ENCODE measurements around the gene ACOX3. TPM values are rescaled to one million over a fixed set of nuclear protein-coding genes. Genes with fewer than 3 reads are reported as not detected.
"Not testable (repeated sequence)": the region's sequence is repeated elsewhere in the genome, so short reads cannot be mapped to it uniquely, and the experiment has no call there.

The ACOX3 gene
- polyA plus RNA-seq, 5 donors = 15.3 to 22.2 (median 20.8) TPM

DNA sequence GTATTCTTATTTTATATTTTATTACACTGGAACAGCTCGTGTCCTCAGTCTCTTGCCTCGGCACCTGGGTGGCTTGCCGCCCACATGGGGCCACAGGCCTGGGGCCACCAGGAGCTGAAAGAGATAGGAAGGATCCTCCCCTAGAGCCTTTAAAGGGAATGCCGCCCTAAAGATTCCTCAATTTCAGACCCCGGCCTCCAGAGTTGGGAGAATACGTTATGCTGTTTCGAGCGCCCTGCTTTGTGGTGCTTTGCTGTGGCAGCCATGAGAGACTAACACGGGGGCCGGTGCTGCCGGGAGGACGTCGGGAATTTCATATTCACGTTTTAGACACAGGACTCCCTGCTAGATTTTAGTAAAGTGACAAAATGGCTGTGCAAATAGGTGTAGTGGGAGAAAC, 33.2 kb downstream of the ACOX3 start:
- no peak for DNase-seq

DNA sequence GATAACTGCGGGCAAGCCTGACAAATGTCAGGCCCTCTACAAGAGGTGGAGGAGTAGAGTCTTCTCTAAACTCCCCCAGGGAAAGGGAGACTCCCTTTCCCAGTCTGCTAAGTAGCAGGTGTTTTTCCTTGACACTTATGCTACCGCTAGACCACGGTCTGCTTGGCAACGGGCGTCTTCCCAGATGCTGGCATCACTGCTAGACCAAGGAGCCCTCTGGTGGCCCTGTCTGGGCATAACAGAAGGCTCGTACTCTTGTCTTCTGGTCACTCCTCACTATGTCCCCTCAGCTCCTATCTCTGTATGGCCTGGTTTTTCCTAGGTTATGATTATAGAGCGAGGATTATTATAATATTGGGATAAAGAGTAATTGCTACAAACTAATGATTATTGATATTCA, 33.6 kb downstream of the ACOX3 start:
- not testable (repeated sequence) for DNase-seq

DNA sequence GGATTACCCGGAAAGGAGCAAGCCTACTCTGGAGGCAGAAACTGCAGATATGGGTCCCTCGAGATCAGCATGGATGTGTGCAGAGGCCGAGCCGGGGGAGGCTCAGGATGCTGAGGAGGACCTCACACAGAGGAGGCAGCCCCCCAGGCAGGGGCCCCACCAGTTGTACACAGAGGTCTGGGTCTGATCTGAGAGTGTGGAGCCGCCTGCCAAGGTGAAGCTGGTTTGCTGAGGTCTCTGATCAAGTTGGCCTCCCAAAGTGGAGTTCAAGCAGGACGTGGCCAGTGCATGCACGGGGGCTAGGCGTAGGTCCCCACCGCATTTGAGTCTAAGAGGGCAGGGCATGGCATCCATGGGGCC, 35.0 kb downstream of the ACOX3 start:
- no peak for DNase-seq

DNA sequence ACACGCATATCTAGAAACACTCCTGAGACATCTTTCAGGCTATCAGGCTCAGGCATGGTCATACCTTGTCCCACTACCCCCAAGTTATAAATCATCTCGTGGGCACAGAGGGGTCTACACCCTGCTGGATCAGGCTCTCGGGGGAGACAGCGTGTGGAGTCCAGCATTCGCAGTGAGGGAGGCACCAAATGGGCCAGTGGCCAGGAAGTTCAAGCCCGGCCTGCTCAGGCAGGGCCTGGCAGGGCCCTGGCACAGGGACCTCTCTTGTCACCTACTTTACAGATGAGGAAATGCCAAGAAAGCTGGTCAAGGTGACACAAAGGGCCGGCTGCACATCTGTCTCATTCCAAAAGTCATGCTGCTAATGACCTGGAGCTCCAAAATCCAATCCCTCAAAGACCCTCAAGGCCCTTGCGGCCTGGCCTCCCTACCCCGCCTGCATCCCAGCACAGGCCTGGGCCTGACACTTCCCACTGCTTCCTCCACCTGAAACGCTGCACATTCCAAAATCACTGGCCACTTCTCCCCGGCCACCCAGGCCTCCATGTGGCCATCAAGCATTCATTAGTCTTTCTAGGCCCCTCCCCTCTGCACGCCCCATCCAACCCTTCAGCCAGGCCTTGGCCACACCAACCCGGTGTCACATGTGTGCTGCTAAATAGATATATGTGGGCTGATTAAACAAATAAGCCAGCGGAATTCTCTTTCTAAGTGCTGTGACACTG, 35.6 kb downstream of the ACOX3 start:
- DNase-seq = no peak

DNA sequence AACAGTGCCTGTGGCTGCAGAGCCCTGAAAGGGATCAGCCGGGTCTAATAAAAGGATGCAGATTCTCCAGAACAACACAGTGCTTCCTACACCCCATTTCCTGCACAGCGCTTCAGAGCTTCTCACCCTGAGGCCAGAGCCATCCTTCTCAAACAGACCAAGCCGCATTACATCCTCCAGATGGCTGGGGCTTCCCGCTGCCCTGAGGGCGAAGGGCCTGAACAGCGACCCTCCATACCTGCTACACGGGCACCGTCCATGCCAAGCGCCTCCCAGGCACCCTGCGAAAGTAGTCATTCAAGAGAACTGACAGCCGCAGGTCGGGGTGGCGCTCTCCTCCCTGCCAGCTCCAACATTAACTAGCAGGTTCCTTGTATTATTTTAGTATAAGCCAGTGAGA, 36.5 kb downstream of the ACOX3 start:
- DNase-seq = no peak

DNA sequence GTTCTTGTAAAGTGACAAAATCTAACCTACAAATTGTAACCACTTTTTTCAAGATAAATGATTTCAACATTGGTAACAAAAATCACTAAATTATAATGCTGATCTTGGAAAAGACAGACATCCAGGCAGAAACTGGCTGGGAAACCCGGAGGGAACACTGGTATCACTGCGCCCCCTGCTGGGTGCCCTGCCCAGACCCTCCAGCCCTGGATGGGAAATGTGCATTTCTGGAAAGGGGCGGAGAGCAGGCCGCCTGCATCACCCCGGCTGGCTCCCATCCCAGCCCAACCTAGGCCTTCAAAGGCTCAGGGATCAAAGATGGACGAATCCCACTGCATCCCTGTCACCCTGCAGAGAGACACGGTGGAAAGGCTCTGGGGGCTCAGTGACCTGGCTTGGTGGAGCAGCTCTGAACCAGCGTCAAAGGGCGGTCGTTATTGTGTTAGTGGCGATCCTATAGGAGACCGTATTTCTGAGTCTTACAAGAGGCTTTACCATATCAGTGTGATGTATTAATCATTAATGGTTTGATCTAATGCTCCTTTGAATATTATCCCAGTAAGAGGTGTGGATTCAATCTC, 37.3 kb downstream of the ACOX3 start:
- peak; percentile 49 to 68 for DNase-seq

DNA sequence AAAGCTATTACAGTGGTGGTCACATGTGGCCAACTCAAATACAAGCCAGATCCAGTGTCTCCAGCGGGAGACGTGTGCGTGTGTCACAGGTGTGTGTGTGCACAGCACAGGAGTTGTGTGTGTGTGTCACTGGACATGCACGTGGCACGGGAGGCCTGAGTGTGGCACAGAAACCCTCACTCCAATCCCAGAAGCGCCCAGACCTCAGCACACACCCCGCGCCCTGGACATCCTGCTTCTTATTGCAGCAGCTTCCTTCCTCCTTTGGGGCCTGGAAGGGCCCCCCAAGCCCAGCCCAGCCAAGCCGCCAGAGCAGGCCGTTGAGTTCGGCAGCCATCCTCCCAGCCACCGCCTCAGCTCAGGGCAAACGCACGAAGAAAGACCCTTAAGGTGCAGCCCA, 37.9 kb downstream of the ACOX3 start:
- DNase-seq = no peak

DNA sequence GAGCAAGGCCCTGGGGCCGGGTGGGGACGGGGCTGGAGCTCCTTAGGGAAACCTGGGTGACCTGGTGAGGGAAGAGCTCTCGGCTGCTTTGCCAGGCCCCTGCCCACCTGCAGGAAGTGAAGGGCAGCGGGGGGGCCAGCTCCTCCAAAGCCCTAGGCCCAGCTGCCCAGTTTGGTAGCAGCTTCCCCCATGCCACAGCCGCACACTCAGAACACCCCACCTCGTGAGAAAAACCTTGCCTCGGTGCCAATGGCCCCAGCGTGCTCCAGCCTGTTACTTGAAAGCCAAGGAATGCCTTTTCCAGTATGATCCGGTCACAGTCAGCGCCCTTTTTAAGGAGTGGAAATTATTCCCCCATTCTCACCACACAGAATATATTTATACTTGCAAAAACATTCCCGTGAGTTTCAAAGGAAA, 38.3 kb downstream of the ACOX3 start:
- no peak for DNase-seq

DNA sequence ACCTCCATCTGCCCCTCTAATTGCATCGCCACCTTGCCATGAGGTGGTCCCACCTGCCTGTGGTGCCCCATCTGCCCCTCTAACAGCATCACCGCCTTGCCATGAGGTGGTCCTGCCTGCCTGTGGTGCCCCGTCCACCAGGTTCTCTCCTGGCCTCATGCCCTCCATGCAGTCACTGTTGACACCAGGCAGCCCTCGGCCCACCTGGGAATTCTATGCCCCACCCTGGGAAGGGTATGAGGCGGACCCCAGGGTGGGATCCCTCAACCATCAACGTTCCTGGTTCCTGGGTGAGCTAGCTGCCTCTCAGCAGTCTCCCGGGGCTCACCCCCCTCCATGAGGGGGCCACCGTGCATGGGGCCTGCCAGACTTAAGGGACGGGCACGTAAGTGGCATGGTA, 38.9 kb downstream of the ACOX3 start:
- DNase-seq = no peak

DNA sequence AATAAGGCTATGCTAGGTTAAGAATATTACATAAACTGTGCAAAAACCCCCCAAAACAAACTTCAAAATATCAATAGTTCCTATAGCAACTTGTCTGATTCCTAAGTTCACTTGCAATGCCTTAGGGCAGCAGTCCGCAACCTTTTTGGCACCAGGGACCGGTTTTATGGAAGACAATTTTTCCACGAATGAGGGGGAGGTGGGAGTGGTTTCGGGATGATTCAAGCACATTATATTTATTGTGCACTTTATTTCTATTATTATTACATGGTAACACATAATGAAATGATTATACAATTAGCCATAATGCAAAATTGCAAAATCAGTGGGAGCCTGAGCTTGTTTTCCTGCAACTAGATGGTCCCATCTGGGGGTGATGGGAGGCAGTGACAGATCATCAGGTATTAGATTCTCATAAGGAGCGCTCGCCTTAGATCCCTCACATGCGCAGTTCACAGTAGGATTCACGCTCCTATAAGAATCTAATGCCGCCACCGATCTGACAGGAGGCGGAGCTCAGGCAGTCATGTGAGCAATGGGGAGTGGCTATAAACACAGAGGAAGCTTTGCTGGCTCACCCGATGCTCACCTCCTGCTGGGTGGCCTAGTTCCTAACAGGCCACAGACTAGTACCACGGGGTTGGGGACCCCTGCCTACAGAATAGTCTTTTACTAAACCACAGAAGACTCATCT, 39.7 kb downstream of the ACOX3 start:
- DNase-seq = no peak

DNA sequence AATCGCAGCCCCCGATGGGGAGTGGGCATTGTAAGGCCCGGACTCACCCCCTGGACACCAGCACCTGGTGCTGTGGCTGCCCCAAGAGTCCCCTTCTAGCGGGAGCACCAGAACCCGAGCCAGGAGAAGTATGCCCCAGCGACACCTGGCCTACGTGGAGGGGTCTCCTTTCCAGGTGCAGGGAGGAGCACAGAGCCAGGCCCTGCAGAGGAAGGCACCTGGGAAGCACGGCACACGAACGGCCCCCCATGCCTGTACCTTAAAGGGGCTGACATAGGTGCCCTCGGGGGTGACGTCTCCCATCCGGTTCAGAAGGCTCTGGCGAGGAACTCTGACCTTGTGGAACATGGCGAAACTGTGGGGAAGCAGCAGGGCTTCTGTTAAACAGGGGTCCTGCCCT, 41.2 kb downstream of the ACOX3 start:
- DNase-seq = no peak

DNA sequence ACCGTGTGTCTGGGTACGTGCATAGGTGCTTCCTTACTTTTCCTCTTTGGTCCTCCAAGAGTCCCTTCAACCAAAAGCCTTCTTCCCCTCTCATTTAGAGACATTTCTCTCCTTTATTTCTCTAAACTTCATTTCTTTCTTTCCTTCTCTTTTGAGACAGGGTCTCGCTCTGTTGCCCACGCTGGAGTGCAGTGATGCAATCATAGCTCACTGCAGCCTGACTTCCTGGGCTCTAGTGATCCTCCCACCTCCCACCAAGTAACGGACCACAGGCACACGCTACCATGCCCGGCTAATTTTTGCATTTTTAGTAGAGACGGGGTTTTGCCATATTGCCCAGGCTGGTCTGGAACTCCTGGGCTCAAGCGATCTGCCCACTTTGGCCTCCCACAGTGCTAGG, 42.2 kb downstream of the ACOX3 start:
- no peak for DNase-seq

DNA sequence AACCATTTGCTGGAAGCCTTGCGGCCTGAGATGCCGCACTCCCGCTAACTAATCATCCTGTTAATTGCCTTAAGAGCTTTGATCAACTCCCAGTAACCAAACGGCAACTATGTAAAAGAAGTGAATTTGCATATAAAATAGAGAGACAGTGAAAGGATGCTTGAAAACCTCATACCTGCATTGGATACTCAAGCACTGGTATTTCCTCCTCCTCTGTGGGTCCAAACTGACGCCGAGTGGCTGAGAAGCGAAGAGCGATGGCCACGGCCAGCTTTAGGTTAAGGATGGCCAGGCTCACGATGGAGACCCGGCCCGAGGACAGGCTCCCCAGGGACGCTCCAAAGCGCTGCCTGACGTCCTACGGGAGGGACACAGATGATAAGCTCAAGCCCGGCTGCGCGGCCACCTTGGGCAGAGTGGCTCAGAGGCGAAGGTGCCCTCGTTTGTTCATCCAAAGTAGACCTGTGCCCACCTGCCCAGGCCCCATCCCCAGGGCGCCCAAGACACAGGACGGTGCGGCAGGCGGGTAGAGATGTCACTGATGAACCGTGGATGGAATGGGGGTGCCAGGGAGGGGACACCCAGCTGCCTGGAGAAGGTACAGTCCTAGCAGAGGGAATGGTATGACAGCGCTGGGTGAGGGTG, 43.6 kb downstream of the ACOX3 start:
- DNase-seq = no peak

DNA sequence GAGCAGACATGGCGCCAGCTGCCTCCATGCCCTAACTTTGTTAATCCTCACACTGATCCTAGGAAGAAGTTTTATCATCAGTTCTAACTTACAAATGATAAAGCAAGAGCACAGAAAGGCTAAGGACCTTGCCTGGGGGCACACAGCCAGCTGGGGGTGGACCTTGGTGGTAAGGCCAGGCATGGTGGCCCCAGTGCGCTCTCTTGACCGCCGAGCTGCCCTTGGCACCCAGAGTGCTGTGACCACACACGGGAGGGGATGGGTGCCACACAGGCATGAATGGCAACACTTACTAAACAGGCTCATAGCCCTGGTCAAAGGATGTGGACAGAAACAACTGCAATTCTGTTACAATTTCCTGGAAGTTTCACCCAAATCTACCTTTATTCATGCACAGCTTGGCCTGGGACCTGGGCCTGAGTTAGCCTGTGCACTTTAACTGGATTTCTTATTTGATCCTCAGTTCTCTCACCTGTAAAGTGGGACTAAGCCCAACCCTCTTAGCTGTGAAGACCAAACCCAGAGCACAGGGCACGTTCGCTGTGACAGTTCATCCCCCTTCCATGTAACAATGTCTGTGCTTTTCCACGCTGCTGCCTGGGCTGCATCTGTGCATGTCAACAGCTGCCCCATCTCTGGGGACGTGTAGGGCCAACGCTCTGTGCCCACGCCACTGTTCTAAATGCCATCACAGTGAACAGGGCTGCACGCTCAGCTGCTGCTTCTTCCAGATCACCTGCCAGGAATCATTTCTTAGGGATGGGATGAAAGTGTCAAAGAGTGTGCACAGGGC, 44.8 kb downstream of the ACOX3 start:
- DNase-seq = no peak

DNA sequence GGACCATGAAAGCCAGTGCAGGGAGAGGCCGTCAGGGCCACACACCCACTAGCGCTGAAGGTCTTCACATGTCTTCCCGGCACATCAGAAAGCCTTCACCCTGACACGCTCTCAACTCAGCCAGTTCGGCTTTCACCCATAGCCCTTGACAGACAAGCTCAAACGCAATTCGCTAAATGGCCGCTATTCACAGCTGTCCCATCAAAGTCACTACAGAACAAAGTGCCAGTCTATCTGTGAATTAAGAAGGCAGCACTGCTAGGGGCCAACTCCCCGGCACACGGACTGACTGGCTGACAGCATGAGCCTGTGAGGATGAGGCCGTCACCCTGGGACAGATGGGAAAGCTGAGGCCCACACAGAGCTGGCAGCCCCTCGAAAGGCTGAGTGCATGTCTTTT, 45.7 kb downstream of the ACOX3 start:
- no peak for DNase-seq

DNA sequence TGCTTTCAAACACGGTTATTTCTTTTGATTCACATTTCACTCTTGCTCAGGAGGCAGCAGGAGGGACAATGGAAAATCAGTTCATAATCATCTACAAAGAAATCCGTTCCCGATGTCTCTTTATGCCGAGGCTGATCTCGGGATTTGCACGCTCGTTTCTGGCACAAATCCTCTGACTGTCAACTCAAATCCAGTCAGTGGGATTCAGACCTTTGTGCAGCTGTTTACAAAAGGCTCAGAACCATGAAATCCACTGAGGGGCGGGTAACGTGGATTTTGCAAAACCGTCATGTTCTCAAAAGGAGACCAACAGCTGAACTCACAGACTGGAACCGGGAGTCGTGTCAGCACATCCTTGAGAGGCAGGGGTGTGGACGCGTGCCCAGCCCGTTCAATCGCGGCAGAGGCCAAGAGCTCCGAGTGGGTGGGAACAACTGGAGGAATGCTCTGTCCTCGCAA, 46.4 kb downstream of the ACOX3 start:
- no peak for DNase-seq

DNA sequence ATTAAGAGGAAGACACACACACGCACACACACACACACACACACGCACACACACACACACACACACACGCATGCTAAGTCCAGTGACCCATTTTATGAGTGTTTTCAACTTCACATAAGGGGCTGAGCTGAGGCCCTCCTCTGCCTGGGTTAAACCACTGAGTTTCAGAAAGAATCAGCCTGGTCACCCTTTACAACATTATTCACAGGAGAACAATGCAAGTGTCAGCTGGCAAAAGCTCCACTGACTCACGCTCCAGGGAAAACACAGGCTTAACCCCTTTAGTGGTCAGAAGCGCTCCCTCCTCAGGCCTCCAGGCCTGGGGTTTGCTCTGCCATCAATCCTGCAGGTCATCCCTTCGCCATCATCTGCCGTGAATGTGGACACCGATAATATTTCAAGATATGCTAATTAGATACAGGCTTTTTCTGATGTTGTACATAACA, 46.9 kb downstream of the ACOX3 start:
- DNase-seq = no peak

DNA sequence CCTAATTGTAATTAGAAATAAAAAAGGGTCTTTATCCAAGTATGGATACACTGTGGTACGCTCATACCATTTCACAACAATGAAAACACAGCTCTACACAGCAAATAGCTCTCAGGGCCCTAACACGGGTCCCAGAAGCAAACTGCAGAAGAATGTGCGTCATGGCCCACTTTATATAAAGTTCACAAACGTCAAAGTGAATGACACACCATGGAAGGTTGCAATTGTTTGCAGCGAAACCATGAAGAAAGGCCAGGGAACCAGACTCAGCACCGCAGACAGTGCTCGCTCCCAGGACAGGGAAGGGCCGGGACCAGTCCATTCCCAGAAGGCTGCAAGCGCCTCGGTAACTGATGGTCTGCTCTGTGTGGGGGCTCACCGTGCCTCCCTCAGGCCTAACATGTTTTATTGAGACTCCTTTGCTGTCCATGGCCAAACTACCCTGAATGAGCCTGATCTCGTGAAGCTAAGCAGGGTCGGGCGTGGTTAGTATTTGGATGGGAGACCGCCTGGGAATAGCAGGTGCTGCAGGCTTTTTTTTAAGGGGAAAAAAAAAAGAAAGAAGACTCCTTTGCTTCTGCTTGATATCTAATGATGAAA, 47.8 kb downstream of the ACOX3 start:
- DNase-seq = no peak

DNA sequence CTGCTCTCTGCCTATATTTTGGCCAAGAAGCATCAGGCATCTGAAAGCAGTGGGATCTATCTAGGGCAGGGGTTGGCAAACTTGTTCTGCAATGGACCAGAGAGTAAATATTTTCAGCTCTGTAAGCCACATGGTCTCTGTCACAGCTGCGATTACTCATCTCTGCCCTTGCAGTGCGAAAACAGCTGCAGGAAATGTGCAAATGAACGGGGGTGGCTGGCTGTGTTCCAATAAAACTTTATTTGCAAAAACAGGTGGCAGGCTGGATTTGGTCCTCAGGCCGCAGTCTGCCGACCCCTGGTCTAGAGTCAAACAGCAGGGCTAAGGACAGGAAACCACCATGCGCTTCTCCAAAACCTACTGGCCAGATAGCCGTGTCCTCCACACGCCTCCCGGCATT, 48.6 kb downstream of the ACOX3 start:
- DNase-seq = peak; percentile 39 to 52

DNA sequence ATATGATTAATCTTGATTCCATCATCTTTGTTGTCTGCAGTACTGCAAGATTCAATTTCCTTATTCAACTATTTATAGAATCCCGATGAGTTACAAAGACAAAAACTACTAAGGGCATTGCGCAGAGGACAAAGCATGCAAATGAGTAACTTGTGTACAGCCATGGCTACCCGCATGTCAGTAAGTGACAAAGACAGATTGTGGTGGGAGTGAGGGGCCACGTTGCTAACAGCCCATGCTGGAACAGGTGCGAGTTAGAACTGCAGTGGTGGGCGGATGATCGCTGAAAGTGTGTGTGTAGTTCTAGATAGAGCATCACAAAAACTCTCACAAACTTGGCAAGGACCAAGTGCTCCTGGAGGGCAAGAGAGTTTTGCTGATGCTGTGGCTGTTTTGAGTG, 49.5 kb downstream of the ACOX3 start:
- DNase-seq = no peak

DNA sequence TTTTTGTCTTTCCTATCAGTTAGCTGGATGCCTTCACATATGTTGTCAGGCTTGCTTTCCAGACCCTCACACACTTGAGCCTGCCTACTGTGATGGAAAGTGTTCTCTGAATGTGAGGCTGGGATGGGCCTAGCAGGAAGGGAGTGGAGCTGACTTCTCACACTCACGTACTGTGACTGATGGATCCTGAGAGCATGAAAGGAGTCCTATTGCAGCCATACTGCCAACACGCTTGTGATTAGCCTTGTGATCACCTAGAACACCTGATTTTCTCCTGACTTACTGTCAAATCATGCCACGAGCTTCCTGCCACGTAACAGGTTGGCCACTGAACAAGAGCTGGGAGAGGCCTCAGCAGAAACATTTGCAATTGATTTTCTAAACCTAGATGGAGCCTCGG, 49.9 kb downstream of the ACOX3 start:
- DNase-seq = no peak

DNA sequence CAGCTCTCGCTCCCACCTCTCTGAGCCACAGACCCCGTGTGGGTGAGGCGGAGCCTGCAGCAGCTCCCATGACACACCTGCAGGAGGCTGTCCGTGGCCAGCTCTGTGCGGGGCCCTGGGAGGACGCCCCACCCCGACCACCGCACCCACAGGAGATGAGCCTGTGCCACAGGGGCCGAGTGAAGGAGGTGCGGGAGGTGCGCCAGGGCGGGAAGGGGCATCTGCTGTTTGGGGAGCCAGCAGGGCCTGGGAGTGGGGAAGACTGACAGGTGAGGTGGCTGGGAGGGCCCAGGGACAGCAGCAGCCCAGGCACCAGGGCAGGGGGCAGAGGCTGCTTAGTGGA, 52.0 kb downstream of the ACOX3 start:
- DNase-seq = no peak
